HG03060 (cell line): ENCODE measurements around the gene PARP6.
A peak's percentile ranks its signal among the peaks of the same experiment; 100 is the strongest.

Experiments used
- ATAC-seq: cut with Tn5 transposase; IDR thresholded peaks from one replicate; pipeline ENCODE4 v1.9.1; 2021; ENCODE audit warnings: low read depth, moderate number of reproducible peaks; ENCODE audit not compliant: unreplicated experiment

PARP6 gene, protein sequence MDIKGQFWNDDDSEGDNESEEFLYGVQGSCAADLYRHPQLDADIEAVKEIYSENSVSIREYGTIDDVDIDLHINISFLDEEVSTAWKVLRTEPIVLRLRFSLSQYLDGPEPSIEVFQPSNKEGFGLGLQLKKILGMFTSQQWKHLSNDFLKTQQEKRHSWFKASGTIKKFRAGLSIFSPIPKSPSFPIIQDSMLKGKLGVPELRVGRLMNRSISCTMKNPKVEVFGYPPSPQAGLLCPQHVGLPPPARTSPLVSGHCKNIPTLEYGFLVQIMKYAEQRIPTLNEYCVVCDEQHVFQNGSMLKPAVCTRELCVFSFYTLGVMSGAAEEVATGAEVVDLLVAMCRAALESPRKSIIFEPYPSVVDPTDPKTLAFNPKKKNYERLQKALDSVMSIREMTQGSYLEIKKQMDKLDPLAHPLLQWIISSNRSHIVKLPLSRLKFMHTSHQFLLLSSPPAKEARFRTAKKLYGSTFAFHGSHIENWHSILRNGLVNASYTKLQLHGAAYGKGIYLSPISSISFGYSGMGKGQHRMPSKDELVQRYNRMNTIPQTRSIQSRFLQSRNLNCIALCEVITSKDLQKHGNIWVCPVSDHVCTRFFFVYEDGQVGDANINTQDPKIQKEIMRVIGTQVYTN

DNA sequence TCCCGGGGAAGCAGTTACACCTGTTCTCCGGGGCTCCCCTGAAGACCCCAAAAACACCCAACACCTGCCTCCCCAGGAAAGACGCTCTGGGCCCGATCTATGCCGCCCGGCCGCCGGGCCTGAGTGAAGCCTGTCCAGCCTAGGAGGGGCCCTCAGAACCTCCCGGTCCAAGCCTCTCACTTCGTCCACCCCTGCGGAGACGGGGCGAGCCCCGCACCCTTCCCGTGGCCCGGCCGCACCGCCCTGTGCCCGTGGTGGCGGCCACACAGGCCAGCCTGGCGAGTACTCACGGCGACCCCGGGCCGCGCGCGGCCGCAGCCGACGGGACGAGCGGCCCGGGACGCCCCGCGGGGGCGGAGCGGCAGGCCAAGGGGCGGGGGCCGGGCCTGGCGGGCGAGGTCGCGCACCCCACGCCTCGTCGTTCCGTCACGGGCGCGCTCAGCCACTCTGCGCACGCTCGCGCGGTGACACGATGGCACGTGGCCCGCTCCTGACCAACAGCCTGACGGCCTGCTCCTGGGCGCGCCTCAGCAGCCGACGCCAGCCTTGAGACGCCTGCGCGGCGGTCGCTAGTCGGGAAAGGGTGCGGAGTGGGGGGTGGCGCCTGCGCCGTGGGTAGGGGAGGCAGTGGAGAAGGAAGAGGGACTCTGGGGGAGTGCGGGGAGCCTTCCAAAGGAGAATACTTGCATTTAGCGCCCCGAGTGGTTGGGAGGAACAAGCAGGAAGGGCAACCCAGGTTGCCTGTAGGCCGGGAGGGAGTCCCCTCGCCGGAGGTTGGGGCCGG lies at the start of gene PARP6:
PARP6 (minus strand) TSS at position 342 of the 784 bp plus-strand sequence. CDS start 5,077 bp downstream, outside the sequence.
- peak; percentile 76 for ATAC-seq

- no peak for ATAC-seq
Observed at GRCh38 chr15:72319985-72320671, 47.8 kb upstream of the PARP6 start, which contains the start of gene CELF6. TSS of gene CELF6 (minus strand) at chr15:72320157. CDS start at chr15:72319874, 283 bp downstream.

DNA sequence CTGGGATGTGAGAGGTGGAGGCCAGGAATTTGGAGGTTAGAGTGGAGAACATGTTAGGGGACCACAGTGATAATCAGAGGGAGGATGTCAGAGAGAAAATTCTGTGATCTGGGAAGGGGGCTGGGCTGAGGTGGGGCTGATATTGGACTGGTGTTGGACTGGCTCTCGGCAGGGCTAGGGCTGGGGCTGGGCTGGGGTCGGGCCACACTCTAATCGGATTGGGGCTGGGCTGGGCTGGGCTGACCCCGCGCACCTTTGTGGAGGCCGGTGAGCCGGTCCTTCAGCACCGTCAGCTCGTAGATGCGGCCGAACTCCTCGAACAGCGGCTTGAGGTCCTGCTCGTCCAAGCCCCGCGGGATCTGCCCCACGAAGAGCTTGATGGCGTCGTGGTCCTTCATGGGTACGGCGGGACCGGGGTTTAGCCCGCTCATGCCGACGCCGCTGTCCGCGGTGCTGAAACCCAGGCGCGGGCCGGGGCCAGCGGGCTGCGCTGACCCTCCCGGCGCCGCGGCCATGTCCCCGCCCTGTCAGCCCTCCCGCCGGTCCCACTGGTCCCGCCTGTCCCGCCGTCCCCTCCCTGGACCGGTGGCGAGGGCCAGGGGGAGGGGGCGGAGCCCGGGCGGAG lies 47.1 kb upstream of the PARP6 start:
- ATAC-seq: no peak

DNA sequence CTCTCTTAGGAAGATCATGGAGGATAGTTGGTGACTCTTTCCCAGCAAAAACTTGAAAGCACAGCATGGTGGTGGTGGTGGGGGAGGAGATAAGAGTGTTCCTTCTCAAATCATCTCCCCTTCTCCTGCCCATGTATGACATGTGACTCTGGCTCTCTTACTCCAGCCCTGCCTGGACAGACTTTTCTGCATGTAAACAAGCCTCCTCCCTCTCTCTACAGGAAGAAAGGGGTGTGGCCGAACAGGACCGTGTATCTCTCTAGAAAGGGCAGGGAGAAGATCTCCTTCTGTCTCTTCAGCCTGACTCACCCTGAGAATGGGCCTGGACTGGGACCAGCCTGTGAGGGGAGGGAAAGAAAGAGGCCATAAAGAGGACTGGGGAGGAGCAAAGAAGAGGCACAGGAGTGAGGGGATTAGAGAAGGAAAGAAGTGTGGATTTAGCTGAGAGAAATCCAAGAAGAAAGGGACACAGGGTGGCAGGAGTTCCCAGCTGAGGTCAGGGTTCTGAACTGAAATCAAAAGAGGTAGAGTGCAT lies 46.1 kb upstream of the PARP6 start:
- ATAC-seq: no peak

- no peak for ATAC-seq
Observed at GRCh38 chr15:72315706-72316370, 43.5 kb upstream of the PARP6 start.

- no peak for ATAC-seq
Observed at GRCh38 chr15:72313881-72314280, 41.5 kb upstream of the PARP6 start.

DNA sequence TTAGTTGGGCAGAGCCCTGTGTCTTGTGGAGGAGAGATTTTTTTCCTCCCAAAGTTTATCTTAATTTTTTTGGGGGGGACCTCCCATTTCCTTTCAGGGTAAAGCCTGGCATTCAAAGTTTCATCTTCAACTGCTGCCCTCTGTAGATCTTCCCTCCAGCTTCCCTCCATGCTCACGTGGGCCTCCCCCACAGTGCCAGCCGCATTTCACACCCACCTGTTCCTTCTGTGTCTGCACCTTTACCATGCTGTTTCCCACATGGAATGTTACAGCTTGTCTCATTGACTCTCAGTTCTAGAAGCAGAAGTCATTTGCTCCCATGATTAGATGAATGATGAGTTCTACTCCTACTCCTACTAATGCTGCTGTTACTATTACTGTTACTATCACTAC lies 41.1 kb upstream of the PARP6 start:
- no peak for ATAC-seq

DNA sequence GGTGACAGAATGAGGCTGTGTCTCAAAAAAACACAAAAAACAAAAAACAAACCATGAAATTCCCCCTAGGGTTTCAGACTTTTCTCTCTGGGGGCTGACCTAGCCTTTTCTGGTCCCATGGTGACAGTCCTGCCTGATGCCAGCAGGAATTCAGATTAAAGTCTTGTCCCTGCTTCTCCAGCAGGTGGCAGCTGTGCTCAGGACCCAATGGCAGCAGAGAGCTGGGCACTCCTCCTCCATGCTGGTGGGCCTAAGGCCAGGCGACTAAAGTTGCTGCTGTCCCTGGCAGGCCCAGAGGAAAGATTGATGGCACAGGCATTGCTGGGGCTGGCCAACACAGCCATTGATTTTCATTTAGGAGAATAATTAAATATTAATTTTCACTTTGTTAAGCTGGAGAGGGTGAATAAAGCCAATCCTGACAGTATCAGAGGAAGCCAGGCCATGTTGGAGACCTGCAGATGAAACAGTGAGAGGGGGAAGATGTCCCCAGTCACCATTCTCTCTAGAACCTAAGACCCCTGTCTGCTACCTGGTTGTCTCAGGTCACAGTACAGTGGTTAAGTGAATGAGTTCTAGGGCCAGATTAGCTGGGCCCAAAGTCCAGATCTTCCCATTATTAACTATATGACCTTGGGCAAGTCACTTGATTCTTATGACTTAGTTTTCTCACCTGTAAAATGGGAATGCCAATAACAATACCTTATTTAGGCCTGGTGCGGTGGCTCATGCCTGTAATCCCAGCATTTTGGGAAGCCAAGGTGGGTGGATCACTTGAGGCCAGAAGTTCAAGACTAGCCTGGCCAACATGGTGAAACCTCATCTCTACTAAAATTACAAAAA lies 40.5 kb upstream of the PARP6 start:
- no peak for ATAC-seq

- no peak for ATAC-seq
Observed at GRCh38 chr15:72307026-72307425, 34.7 kb upstream of the PARP6 start.

GRCh38 chr15:72306211-72306785 lies 33.9 kb upstream of the PARP6 start:
- no peak for ATAC-seq

DNA sequence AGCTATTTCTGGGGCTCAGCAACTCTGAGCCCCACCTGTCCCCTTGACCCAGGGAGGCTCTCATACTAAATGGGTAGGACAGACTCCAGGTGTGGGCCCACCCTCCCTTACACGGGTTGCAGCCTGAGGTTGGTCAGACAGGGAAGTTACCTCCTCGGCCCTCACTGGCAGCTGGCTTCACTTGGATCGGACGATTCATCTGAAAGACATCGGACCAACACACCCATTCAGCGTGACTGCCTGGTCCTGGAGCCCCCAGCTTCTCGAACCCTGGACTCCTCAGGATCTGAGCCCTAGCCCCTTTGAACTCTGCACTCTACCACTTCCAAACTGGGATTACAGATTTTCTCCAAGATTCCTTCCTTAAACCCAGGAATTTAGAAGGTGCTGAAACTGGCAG lies 32.2 kb upstream of the PARP6 start:
- ATAC-seq: no peak

- ATAC-seq: no peak
Observed at GRCh38 chr15:72302955-72303354, 30.6 kb upstream of the PARP6 start.

DNA sequence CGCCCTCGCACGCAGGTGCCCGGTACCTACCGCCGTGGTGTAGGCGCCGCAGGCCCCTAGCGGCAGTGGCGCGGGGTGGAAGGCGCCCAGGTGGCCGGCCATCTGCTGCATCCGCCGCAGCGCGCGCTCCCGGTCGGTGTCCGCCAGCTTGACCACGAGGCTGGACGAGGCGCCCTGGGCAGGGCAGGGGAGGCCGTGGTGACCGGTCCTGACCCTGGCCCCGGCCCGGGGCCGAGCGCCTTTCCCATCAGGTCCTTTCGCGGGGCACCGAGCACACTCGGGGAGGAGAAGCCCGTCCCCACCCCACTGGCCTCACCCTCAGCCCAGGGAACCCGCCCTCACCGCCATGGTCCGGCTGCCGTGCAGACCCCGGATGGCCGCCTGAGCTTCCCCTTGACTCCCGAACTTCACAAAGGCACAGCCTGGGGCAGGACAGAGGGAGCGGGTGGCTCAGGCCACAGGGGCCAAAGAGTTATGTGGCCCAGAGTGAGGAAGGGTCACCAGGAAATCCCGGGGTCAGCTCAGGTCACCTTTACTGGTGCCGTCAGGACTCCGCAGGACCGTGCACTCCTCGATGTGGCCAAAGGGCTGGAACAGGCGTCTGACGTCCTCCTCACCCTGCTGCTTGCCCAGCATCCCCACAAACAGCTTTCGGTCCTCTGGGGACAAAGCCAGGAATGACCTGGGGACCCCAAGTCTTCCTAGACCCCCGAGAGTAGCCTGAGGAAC lies 17.4 kb upstream of the PARP6 start:
- ATAC-seq: no peak

DNA sequence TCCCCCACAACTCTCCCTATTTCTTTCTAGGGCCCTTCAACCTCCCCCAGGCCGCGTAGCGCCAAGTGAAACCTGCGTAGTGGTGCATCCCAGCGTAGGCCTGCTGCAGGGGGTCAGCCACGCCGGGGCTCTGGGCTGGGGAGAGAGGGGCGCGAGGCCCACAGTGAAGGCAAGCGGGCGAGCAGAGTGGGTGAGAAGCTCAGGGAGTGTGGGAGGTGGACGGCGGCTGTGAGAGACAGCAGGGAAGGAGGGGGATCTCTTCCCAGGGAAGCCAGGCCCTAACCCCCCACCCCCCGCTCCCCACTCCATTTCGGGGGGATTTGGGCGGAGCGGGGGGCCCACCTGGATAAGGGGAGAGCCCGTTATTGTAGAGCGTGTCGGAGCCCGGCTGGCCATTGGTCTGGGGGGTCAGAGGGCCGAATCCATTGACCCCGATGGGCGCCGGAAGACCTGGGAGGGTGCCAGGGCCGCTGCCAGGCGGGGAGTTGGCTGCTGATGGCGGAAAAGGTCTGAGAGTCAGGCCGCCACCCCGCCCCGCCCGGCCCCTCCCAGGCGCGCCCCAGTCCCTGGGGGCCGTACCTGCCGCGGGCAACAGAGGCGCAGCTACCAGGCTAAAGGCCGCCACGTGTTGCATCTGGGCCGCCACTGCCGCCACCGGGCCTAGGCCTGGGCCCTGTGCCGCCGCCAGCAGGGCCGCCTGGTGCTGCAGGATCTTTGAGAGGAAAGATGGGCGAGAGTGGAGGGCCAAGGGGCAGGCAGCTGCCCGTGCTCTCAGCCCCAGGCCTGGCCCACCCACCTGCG lies 16.6 kb upstream of the PARP6 start:
- ATAC-seq: no peak

DNA sequence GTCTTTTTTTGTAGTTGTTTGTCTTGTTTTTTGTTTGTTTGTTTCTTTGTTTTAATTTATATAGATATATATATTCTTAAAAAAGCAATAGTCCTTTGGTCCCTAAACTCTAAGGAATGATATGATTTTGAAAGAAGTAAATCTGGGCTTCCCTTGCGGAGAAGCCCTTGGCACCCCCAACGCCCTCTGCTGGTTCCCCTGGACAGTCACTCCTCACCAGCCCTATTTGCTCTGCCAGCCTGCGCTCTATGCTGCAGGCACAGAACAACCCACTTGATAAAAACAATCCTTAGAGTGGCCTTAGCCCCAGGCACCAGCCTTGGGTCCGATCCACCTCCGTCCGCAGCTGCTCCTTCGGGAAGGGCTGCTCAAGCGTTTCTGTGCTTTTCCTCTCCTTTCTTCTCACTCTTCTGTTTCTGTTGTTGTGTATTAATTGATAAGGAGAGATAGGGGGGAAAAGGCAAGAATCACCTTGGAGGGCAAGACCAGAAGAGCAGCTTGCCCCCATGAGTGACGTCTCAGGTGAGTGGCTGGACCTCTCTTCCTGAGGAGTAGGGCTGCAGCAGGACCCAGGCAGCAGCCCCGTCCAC lies 13.7 kb upstream of the PARP6 start:
- ATAC-seq: no peak

- no peak for ATAC-seq
Observed at GRCh38 chr15:72285402-72285801, 13.0 kb upstream of the PARP6 start.
